Trophoblast cell (in vitro differentiated cells and primary cell): ENCODE results near the gene COL9A2.

Experiments used
- DNase-seq, 2 donors: peaks; one replicate each; pipeline ENCODE4 v3.0.0-alpha.2; 2016
- H2AFZ ChIP-seq: 2 replicates; pipeline ENCODE4 v1.6.1; 2013; ENCODE audit warnings: low read length, moderate library complexity, mild to moderate bottlenecking; ENCODE audit not compliant: insufficient read depth, poor library complexity
- H2AK5ac ChIP-seq: 2 replicates; pipeline ENCODE4 v1.6.1; 2013; ENCODE audit warnings: mild to moderate bottlenecking, low read length
- H2BK120ac ChIP-seq: 2 replicates; pipeline ENCODE4 v1.6.1; 2013; ENCODE audit warnings: low read length, mild to moderate bottlenecking, moderate library complexity; ENCODE audit not compliant: insufficient read depth, poor library complexity
- H2BK12ac ChIP-seq: 2 replicates; pipeline ENCODE4 v1.6.1; 2013; ENCODE audit warnings: mild to moderate bottlenecking, low read length, moderate library complexity
- H2BK5ac ChIP-seq: 2 replicates; pipeline ENCODE4 v1.6.1; 2013; ENCODE audit warnings: low read length, low read depth, moderate library complexity, mild to moderate bottlenecking; ENCODE audit not compliant: poor library complexity
- H3K14ac ChIP-seq: 2 replicates; pipeline ENCODE4 v1.6.1; 2013; ENCODE audit warnings: mild to moderate bottlenecking, low read length
- H3K18ac ChIP-seq: 2 replicates; pipeline ENCODE4 v1.6.1; 2013; ENCODE audit warnings: mild to moderate bottlenecking, low read length
- H3K23ac ChIP-seq: 2 replicates; pipeline ENCODE4 v1.6.1; 2013; ENCODE audit warnings: low read length
- H3K27ac ChIP-seq: 2 replicates; pipeline ENCODE4 v1.5.1; 2013; ENCODE audit warnings: low read depth, mild to moderate bottlenecking, inconsistent platforms, low read length, moderate library complexity
- H3K27me3 ChIP-seq: 2 replicates; pipeline ENCODE4 v1.6.1; 2013; ENCODE audit warnings: inconsistent platforms, mild to moderate bottlenecking, low read length, moderate library complexity; ENCODE audit not compliant: insufficient read depth
- H3K36me3 ChIP-seq, 2 experiments: 1 replicate in 1 of 2; 2 replicates in 1 of 2; pipeline ENCODE4 v1.6.1; 2013; ENCODE audit warnings: low read length in 2 of 2, mild to moderate bottlenecking in 2 of 2, moderate library complexity in 1 of 2; ENCODE audit not compliant: insufficient read depth in 2 of 2, control insufficient read depth in 1 of 2
- H3K4ac ChIP-seq: 2 replicates; pipeline ENCODE4 v1.6.1; 2013; ENCODE audit warnings: low read depth, mild to moderate bottlenecking, low read length, moderate library complexity
- H3K4me1 ChIP-seq, 2 experiments: 1 replicate in 1 of 2; 2 replicates in 1 of 2; pipeline ENCODE4 v1.6.1; 2013; ENCODE audit warnings: low read length in 2 of 2, mild to moderate bottlenecking in 2 of 2, moderate library complexity in 1 of 2; ENCODE audit not compliant: insufficient read depth in 2 of 2, control insufficient read depth in 1 of 2
- H3K4me2 ChIP-seq: 2 replicates; pipeline ENCODE4 v1.6.1; 2013; ENCODE audit warnings: inconsistent platforms, mild to moderate bottlenecking, low read length, moderate library complexity
- H3K4me3 ChIP-seq: 2 replicates; pipeline ENCODE4 v1.5.1; 2013; ENCODE audit warnings: mild to moderate bottlenecking, low read depth, low read length, inconsistent platforms
- H3K79me1 ChIP-seq: one replicate; pipeline ENCODE4 v1.6.1; 2013; ENCODE audit warnings: low read length
- H3K79me2 ChIP-seq: 2 replicates; pipeline ENCODE4 v1.6.1; 2013; ENCODE audit warnings: low read length, mild to moderate bottlenecking; ENCODE audit not compliant: control insufficient read depth, insufficient read depth, poor library complexity
- H3K9ac ChIP-seq: 2 replicates; pipeline ENCODE4 v1.6.1; 2013; ENCODE audit warnings: mild to moderate bottlenecking, low read length
- H3K9me3 ChIP-seq: 2 replicates; pipeline ENCODE4 v1.6.1; 2013; ENCODE audit warnings: low read depth, mild to moderate bottlenecking, control low read depth, inconsistent platforms, low read length; ENCODE audit not compliant: insufficient read depth
- H4K12ac ChIP-seq: 2 replicates; pipeline ENCODE4 v1.6.1; 2013; ENCODE audit warnings: low read depth, mild to moderate bottlenecking, low read length, moderate library complexity
- H4K8ac ChIP-seq: 2 replicates; pipeline ENCODE4 v1.6.1; 2013; ENCODE audit warnings: low read depth, mild to moderate bottlenecking, low read length, moderate library complexity
- H4K91ac ChIP-seq: one replicate; pipeline ENCODE4 v1.6.1; 2013; ENCODE audit warnings: low read depth, mild to moderate bottlenecking, low read length, moderate library complexity
- WGBS: extraction: QIAGEN DNeasy Blood & Tissue Kit; methylation state at CpG from one replicate; pipeline ENCODE4 v1.1.7; 2013; ENCODE audit warnings: missing lambda C conversion rate; ENCODE audit not compliant: insufficient read length, insufficient coverage; ENCODE audit errors: extremely low coverage; 5-methylcytosine and 5-hydroxymethylcytosine counted together

Gene COL9A2

DNA sequence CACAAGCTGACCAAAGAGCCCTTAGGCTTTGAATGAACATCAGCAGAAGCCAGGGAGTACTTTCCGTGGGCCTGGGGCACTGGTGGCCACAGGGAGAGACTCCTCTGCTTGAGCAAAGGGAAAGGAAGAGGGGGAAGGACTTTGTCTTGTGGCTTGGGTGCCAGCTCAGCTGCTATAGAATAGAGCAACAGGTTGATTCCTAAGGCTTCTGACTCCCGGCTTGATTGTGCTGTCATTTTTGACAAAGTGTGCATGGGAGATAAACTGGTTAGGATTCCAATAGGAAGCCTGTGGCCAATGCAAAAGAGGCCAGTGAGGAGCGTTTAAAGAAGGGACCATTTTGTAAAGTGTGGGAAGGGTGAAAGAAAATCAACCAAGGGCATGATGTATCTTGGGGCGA is 44.6 kb upstream of the COL9A2 start:
- Histone ChIP-seq H2AK5ac (no peak overlapping the region), H3K14ac (no peak overlapping the region), H3K4me3 (no peak overlapping the region), H3K27ac (no peak overlapping the region), H3K36me3 (no peaks in the 10 kb centered on the region), H3K79me1 (no peaks in the 10 kb centered on the region), H4K12ac (no peak overlapping the region), H3K4ac (no peak overlapping the region), H2BK12ac (no peak overlapping the region), H3K23ac (no peak overlapping the region), H3K4me1 (no peaks in the 10 kb centered on the region), H2BK5ac (no peak overlapping the region), H4K91ac (no peak overlapping the region), H3K79me2 (no peaks in the 10 kb centered on the region), H3K27me3 (no peaks in the 10 kb centered on the region), H2BK120ac (no peak overlapping the region), H3K4me2 (no peak overlapping the region), H3K9me3 (no peaks in the 10 kb centered on the region), H3K9ac (peak overlapping the region; percentile 29), H4K8ac (no peak overlapping the region), H3K18ac (no peak overlapping the region), H2AFZ (no peak overlapping the region)
- no peak for DNase-seq
- no CpG with 5 or more reads among the region's 4 CpGs for WGBS

DNA sequence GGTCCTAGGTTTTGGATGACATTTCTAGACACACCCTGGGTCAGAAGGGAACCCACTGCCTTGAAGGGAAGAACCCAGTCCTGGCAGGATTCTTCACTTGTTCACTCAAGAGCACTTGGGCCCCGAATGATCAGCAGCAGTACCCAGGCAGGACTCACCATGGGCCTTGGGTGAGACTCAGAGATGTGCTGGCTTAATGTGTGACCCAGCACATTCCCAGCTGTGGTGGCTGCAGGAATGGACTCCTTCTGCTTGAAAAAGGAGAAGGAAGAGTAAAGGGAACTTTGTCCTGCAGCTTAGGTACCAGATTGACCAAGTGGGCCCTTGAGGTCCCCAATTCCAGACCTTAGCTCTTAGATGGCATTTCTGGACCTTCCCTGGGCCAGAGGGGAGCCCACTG is 44.1 kb upstream of the COL9A2 start:
- Histone ChIP-seq H2BK12ac (no peak overlapping the region), H3K23ac (no peak overlapping the region), H2AFZ (no peak overlapping the region), H3K18ac (no peak overlapping the region), H3K4me1 (no peaks in the 10 kb centered on the region), H2BK120ac (no peak overlapping the region), H3K36me3 (no peaks in the 10 kb centered on the region), H2AK5ac (no peak overlapping the region), H3K4ac (no peak overlapping the region), H3K4me3 (no peak overlapping the region), H4K91ac (no peak overlapping the region), H3K9me3 (no peaks in the 10 kb centered on the region), H4K12ac (no peak overlapping the region), H4K8ac (no peak overlapping the region), H3K27ac (no peak overlapping the region), H3K79me2 (no peaks in the 10 kb centered on the region), H3K27me3 (no peaks in the 10 kb centered on the region), H3K14ac (no peak overlapping the region), H3K4me2 (no peak overlapping the region), H3K79me1 (no peaks in the 10 kb centered on the region), H3K9ac (no peak overlapping the region), H2BK5ac (no peak overlapping the region)
- no CpG with 5 or more reads among the region's 1 CpG for WGBS
- DNase-seq: no peak

DNA sequence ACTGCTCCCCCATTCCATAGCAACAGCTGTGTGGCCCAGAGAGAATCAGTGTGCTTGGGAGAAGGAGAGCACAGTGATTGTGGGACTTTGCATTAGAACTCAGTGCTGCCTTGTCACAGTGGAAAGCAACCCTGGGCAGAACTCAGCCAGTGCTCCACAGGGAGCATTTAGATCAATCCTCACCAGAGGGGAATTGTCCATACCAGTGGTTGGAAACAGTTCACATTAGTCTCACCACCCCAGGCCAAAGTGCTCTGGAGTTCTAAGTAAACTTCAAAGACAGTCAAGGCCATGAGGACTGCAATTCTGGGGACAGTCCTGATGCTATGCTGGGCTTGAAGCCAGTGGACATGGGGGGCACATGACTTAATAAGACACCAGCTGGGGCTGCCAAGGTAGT is 43.5 kb upstream of the COL9A2 start:
- H4K12ac ChIP-seq: no peak overlapping the region
- H3K9me3 ChIP-seq: no peaks in the 10 kb centered on the region
- H4K91ac ChIP-seq: no peak overlapping the region
- no peak overlapping the region for H3K23ac ChIP-seq
- H3K4ac ChIP-seq: no peak overlapping the region
- no peak overlapping the region for H2BK5ac ChIP-seq
- H2AFZ ChIP-seq: no peak overlapping the region
- H3K18ac ChIP-seq: no peak overlapping the region
- H3K27me3 ChIP-seq: no peaks in the 10 kb centered on the region
- no peaks in the 10 kb centered on the region for H3K4me1 ChIP-seq
- no peak overlapping the region for H3K14ac ChIP-seq
- DNase-seq: no peak
- H3K79me2 ChIP-seq: no peaks in the 10 kb centered on the region
- H4K8ac ChIP-seq: no peak overlapping the region
- H3K36me3 ChIP-seq: no peaks in the 10 kb centered on the region
- no peak overlapping the region for H3K27ac ChIP-seq
- H3K79me1 ChIP-seq: no peaks in the 10 kb centered on the region
- no peak overlapping the region for H3K9ac ChIP-seq
- H2BK120ac ChIP-seq: no peak overlapping the region
- no peak overlapping the region for H3K4me3 ChIP-seq
- no peak overlapping the region for H2AK5ac ChIP-seq
- no peak overlapping the region for H3K4me2 ChIP-seq
- no peak overlapping the region for H2BK12ac ChIP-seq

DNA sequence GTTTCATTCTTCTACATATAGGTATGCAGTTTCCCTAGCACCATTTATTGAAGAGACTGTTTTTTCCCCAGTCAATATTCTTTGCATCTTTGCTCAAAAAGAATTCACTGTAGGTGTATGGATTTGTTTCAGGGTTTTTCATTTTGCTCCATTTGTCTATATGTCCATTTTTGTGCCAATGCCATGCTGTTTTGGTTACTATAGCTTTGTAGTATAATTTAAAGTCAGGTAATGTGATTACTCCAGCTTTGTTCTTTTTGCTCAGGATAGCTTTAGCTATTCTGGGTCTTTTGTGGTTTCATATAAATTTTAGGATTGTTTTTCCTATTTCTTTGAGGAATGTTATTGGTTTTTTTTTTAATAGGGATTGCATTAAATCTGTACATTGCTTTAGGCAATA is 40.5 kb upstream of the COL9A2 start:
- Histone ChIP-seq H3K27me3 (no peaks in the 10 kb centered on the region), H3K14ac (no peak overlapping the region), H2BK12ac (no peak overlapping the region), H3K4ac (no peak overlapping the region), H3K23ac (no peak overlapping the region), H4K91ac (no peak overlapping the region), H3K79me2 (no peaks in the 10 kb centered on the region), H3K27ac (no peak overlapping the region), H4K8ac (no peak overlapping the region), H3K4me2 (no peak overlapping the region), H2AK5ac (no peak overlapping the region), H3K79me1 (no peaks in the 10 kb centered on the region), H3K4me1 (no peaks in the 10 kb centered on the region), H4K12ac (no peak overlapping the region), H3K36me3 (no peaks in the 10 kb centered on the region), H2BK120ac (no peak overlapping the region), H3K18ac (no peak overlapping the region), H3K4me3 (no peak overlapping the region), H3K9me3 (no peaks in the 10 kb centered on the region), H2AFZ (no peak overlapping the region), H2BK5ac (no peak overlapping the region), H3K9ac (no peak overlapping the region)
- DNase-seq: no peak

DNA sequence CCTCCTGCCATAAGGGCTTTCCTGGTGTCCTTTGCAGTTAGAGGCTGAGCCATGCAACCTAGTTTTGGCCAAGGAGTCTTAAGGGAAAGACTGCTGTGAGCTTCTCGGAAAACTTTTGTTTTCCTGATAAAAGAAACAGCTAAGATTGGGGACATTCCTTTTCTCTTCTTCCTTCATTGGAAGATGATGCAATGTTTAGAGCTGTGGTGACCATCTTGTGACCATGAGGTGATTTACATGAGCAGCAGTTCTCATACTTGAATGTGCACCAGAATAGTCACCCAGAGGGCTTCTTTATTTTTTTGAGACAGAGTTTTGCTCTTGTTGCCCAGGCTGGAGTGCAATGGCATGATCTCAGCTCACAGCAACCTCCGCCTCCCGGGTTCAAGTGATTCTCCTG is 36.0 kb upstream of the COL9A2 start:
- no peak overlapping the region for H2AK5ac ChIP-seq
- peaks cover 0 to 3% of the 10 kb centered on the region in 2 experiments for H3K4me1 ChIP-seq
- no peak overlapping the region for H2AFZ ChIP-seq
- no peak overlapping the region for H3K9ac ChIP-seq
- H4K8ac ChIP-seq: no peak overlapping the region
- no peak overlapping the region for H3K4ac ChIP-seq
- H3K4me3 ChIP-seq: no peak overlapping the region
- DNase-seq: peak in 1 of 2 donors; percentile 2
- no peak overlapping the region for H2BK5ac ChIP-seq
- H3K79me2 ChIP-seq: no peaks in the 10 kb centered on the region
- H2BK12ac ChIP-seq: no peak overlapping the region
- no peaks in the 10 kb centered on the region for H3K79me1 ChIP-seq
- H4K12ac ChIP-seq: no peak overlapping the region
- no peak overlapping the region for H3K18ac ChIP-seq
- no peak overlapping the region for H3K4me2 ChIP-seq
- no peaks in the 10 kb centered on the region for H3K27me3 ChIP-seq
- H3K23ac ChIP-seq: peak overlapping the region; percentile 91
- peak overlapping the region; percentile 66 for H2BK120ac ChIP-seq
- no CpG with 5 or more reads among the region's 3 CpGs for WGBS
- no peaks in the 10 kb centered on the region for H3K36me3 ChIP-seq
- H3K9me3 ChIP-seq: no peaks in the 10 kb centered on the region
- H3K14ac ChIP-seq: no peak overlapping the region
- peak overlapping the region; percentile 62 for H4K91ac ChIP-seq
- H3K27ac ChIP-seq: no peak overlapping the region
